ENCODE data around the gene SUMO1.

- TF ChIP-seq HDAC6 (IDR thresholded peaks at IDR 0.05; ENCODE audit: unreplicated experiment) (no peak), CHD2 (IDR thresholded peaks at IDR 0.05; ENCODE audit: borderline replicate concordance, low read depth, low read length) (no peak), CTCF (IDR thresholded peaks at IDR 0.05 in 2 of 3, conservative IDR thresholded peaks at IDR 0.05 in 1 of 3; ENCODE audit: control insufficient read depth in 2 of 3, extremely low read depth in 1 of 3, insufficient read depth in 1 of 3, low read depth in 3 of 3, low read length in 3 of 3) (no peak), RAD21 (IDR thresholded peaks at IDR 0.05; ENCODE audit: insufficient read depth, low read depth, low read length) (no peak), CHD4 (IDR thresholded peaks at IDR 0.05) (no peak)
Measured at GRCh38 chr2:202172439-202173211, 65.8 kb downstream of the SUMO1 start.
